Measurements from ENCODE around the gene PRLHR. TPM values are rescaled to one million over a fixed set of nuclear protein-coding genes. Genes with fewer than 3 reads are reported as not detected.
A peak's percentile ranks its signal among the peaks of the same experiment; 100 is the strongest.

PRLHR gene
- total and polyA plus RNA-seq, 2 donors (not counting 1 experiment from before 2014, with no cell fraction given) = not detected

GRCh38 chr10:118584181-118584954 lies 11.1 kb downstream of the PRLHR start:
- Histone ChIP-seq H3K36me3 (ENCODE audit: control insufficient read depth, insufficient read depth, low read length) (no peaks in the 10 kb centered on the region), H4K20me1 (ENCODE audit: control insufficient read depth, extremely low read depth, insufficient read depth, low read length) (no peaks in the 10 kb centered on the region), H3K4me2 (ENCODE audit: extremely low read depth, insufficient read depth, low read length) (no peak overlapping the region), H3K27ac (ENCODE audit: insufficient read depth, low read length) (no peak overlapping the region), H3K27me3 (ENCODE audit: control insufficient read depth, insufficient read depth, low read length) (no peaks in the 10 kb centered on the region), H2AFZ (ENCODE audit: low read length) (no peak overlapping the region), H3K79me2 (ENCODE audit: control insufficient read depth, insufficient read depth, low read length) (no peaks in the 10 kb centered on the region), H3K9me3 (ENCODE audit: control insufficient read depth, insufficient read depth, low read depth, low read length) (no peaks in the 10 kb centered on the region), H3K4me1 (ENCODE audit: control insufficient read depth, extremely low read depth, insufficient read depth, low read length) (no peaks in the 10 kb centered on the region), H3K9ac (ENCODE audit: insufficient read depth, low read length) (no peak overlapping the region), H3K4me3 (replicated peaks in 1 of 4; ENCODE audit: control extremely low read depth in 1 of 4, insufficient read depth in 1 of 4, low read depth in 3 of 4, low read length in 4 of 4) (no peak overlapping the region)
- peak; percentile 63 to 74 for DNase-seq (ENCODE audit: low read depth in 2 of 2)
- TF ChIP-seq EZH2 (IDR thresholded peaks at IDR 0.05; ENCODE audit: low read length, missing control alignments) (no peak), CTCF (conservative IDR thresholded peaks at IDR 0.05 in 1 of 2, IDR thresholded peaks at IDR 0.05 in 1 of 2; ENCODE audit: low read depth in 1 of 2, low read length in 2 of 2) (no peak)

- no peak overlapping the region for H3K27ac ChIP-seq (ENCODE audit: insufficient read depth, low read length)
- H3K36me3 ChIP-seq (ENCODE audit: control insufficient read depth, insufficient read depth, low read length) = no peaks in the 10 kb centered on the region
- TF ChIP-seq EZH2 (IDR thresholded peaks at IDR 0.05; ENCODE audit: low read length, missing control alignments) = no peak
- TF ChIP-seq CTCF (conservative IDR thresholded peaks at IDR 0.05 in 1 of 2, IDR thresholded peaks at IDR 0.05 in 1 of 2; ENCODE audit: low read depth in 1 of 2, low read length in 2 of 2) = no peak
Observed at GRCh38 chr10:118583611-118584010, 11.8 kb downstream of the PRLHR start.

GRCh38 chr10:118582511-118582910 lies 12.9 kb downstream of the PRLHR start:
- TF ChIP-seq EZH2 (IDR thresholded peaks at IDR 0.05; ENCODE audit: low read length, missing control alignments) (no peak), CTCF (conservative IDR thresholded peaks at IDR 0.05 in 1 of 2, IDR thresholded peaks at IDR 0.05 in 1 of 2; ENCODE audit: low read depth in 1 of 2, low read length in 2 of 2) (no peak)
- Histone ChIP-seq H3K36me3 (ENCODE audit: control insufficient read depth, insufficient read depth, low read length) (no peaks in the 10 kb centered on the region), H3K4me1 (ENCODE audit: control insufficient read depth, extremely low read depth, insufficient read depth, low read length) (no peaks in the 10 kb centered on the region), H2AFZ (ENCODE audit: low read length) (no peak overlapping the region), H3K9ac (ENCODE audit: insufficient read depth, low read length) (no peak overlapping the region), H3K9me3 (ENCODE audit: control insufficient read depth, insufficient read depth, low read depth, low read length) (no peaks in the 10 kb centered on the region), H3K27me3 (ENCODE audit: control insufficient read depth, insufficient read depth, low read length) (no peaks in the 10 kb centered on the region), H4K20me1 (ENCODE audit: control insufficient read depth, extremely low read depth, insufficient read depth, low read length) (no peaks in the 10 kb centered on the region), H3K27ac (ENCODE audit: insufficient read depth, low read length) (no peak overlapping the region), H3K4me2 (ENCODE audit: extremely low read depth, insufficient read depth, low read length) (no peak overlapping the region), H3K79me2 (ENCODE audit: control insufficient read depth, insufficient read depth, low read length) (no peaks in the 10 kb centered on the region), H3K4me3 (replicated peaks in 1 of 4; ENCODE audit: control extremely low read depth in 1 of 4, insufficient read depth in 1 of 4, low read depth in 3 of 4, low read length in 4 of 4) (no peak overlapping the region)
- no peak for DNase-seq (ENCODE audit: low read depth in 2 of 2)

More at GRCh38 chr10:118583611-118584010, 11.8 kb downstream of the PRLHR start:
- no peak overlapping the region for H3K4me3 ChIP-seq (replicated peaks in 1 of 4; ENCODE audit: control extremely low read depth in 1 of 4, insufficient read depth in 1 of 4, low read depth in 3 of 4, low read length in 4 of 4)
- H3K4me2 ChIP-seq (ENCODE audit: extremely low read depth, insufficient read depth, low read length) = no peak overlapping the region
- H4K20me1 ChIP-seq (ENCODE audit: control insufficient read depth, extremely low read depth, insufficient read depth, low read length) = no peaks in the 10 kb centered on the region
- no peaks in the 10 kb centered on the region for H3K27me3 ChIP-seq (ENCODE audit: control insufficient read depth, insufficient read depth, low read length)
- no peak overlapping the region for H3K9ac ChIP-seq (ENCODE audit: insufficient read depth, low read length)
- H3K9me3 ChIP-seq (ENCODE audit: control insufficient read depth, insufficient read depth, low read depth, low read length) = no peaks in the 10 kb centered on the region
- DNase-seq (ENCODE audit: low read depth in 2 of 2) = no peak
- H3K4me1 ChIP-seq (ENCODE audit: control insufficient read depth, extremely low read depth, insufficient read depth, low read length) = no peaks in the 10 kb centered on the region
- H3K79me2 ChIP-seq (ENCODE audit: control insufficient read depth, insufficient read depth, low read length) = no peaks in the 10 kb centered on the region
- H2AFZ ChIP-seq (ENCODE audit: low read length) = no peak overlapping the region

Data from fibroblast of lung (primary cell).